ENCODE data around the gene NOL7. TPM values are rescaled to one million over a fixed set of nuclear protein-coding genes. Genes with fewer than 3 reads are reported as not detected.
A peak's percentile ranks its signal among the peaks of the same experiment; 100 is the strongest.

Gene NOL7
- total RNA-seq, 1 experiment from 2014 or later = 75.9 TPM

GRCh38 chr6:13624871-13625288 is 9.7 kb downstream of the NOL7 start:
- Histone ChIP-seq H3K79me2 (ENCODE audit: low read depth) (0 out of 2 replicates have a peak, but pooled peaks cover 4% of the 10 kb centered on the region), H3K4me1 (replicated peaks; ENCODE audit: insufficient read depth) (no peaks in the 10 kb centered on the region), H4K20me1 (ENCODE audit: insufficient read depth) (peaks cover 21% of the 10 kb centered on the region), H3K9me2 (ENCODE audit: insufficient read depth) (no peaks in the 10 kb centered on the region), H3K4me2 (no peak overlapping the region), H3K36me3 (ENCODE audit: low read depth) (peaks cover 64% of the 10 kb centered on the region), H3K27me3 (ENCODE audit: insufficient read depth, low read depth) (no peaks in the 10 kb centered on the region), H2AFZ (no peak overlapping the region), H3F3A (ENCODE audit: insufficient read depth, low read depth) (peaks cover 72% of the 10 kb centered on the region), H3K4me3 (no peak overlapping the region), H3K27ac (no peak overlapping the region), H3K9me3 (ENCODE audit: insufficient read depth, low read depth) (no peaks in the 10 kb centered on the region)
- BruUV-seq (replicated peaks) = no TSS peak
- DNase-seq = no peak
- POLR2A ChIA-PET (ENCODE audit: unreplicated experiment) = interaction anchor here (0.6 kb wide), 1 partner anchor 28 kb away, joined by 3 read pairs; no protein-coding TSS in a partner anchor
- intact Hi-C loops (cut with micrococcal nuclease; ENCODE audit: unreplicated experiment) = loop anchor here (10.0 kb wide), 1 partner anchor 440 kb away; no protein-coding TSS in a partner anchor
- CTCF ChIA-PET = interaction anchor here (1.0 kb wide), 1 partner anchor 11 kb away, joined by 3 read pairs; no protein-coding TSS in a partner anchor
- TF ChIP-seq CTCF (conservative IDR thresholded peaks at IDR 0.05) (peak; percentile 64), EZH2 (IDR thresholded peaks at IDR 0.05; ENCODE audit: low read depth) (no peak)

GRCh38 chr6:13629459-13630116 is 14.5 kb downstream of the NOL7 start:
- Histone ChIP-seq H3K36me3 (ENCODE audit: low read depth) (peaks cover 26% of the 10 kb centered on the region; the same call in 1 of the 2 replicates), H3K27ac (no peak overlapping the region), H3K4me2 (no peak overlapping the region), H3K9me2 (ENCODE audit: insufficient read depth) (no peaks in the 10 kb centered on the region), H3K9me3 (ENCODE audit: insufficient read depth, low read depth) (no peaks in the 10 kb centered on the region), H3K79me2 (ENCODE audit: low read depth) (0 out of 2 replicates have a peak, but pooled peaks cover 4% of the 10 kb centered on the region), H3K4me1 (replicated peaks; ENCODE audit: insufficient read depth) (no peaks in the 10 kb centered on the region), H2AFZ (no peak overlapping the region), H4K20me1 (ENCODE audit: insufficient read depth) (peaks cover 8% of the 10 kb centered on the region; the same call in 1 of the 2 replicates), H3K4me3 (no peak overlapping the region), H3K27me3 (ENCODE audit: insufficient read depth, low read depth) (no peaks in the 10 kb centered on the region), H3F3A (ENCODE audit: insufficient read depth, low read depth) (peaks cover 47% of the 10 kb centered on the region)
- ChIA-PET POLR2A (ENCODE audit: unreplicated experiment) (no interaction called here), CTCF (interaction anchor here (0.6 kb wide), 1 partner anchor 19 kb away, joined by 8 read pairs; no protein-coding TSS in a partner anchor)
- no peak for DNase-seq
- intact Hi-C loops (cut with micrococcal nuclease; ENCODE audit: unreplicated experiment) = loop anchor here (10.0 kb wide), 1 partner anchor 435 kb away; no protein-coding TSS in a partner anchor
- no peak for TF ChIP-seq CTCF (conservative IDR thresholded peaks at IDR 0.05)
- TF ChIP-seq EZH2 (IDR thresholded peaks at IDR 0.05; ENCODE audit: low read depth) = no peak
- BruUV-seq (replicated peaks) = no TSS peak

GRCh38 chr6:13630499-13630898 is 15.4 kb downstream of the NOL7 start:
- no peak for DNase-seq
- H3K27me3 ChIP-seq (ENCODE audit: insufficient read depth, low read depth) = no peaks in the 10 kb centered on the region
- POLR2A ChIA-PET (ENCODE audit: unreplicated experiment) = no interaction called here
- H2AFZ ChIP-seq = no peak overlapping the region
- 0 out of 2 replicates have a peak, but pooled peaks cover 6% of the 10 kb centered on the region for H4K20me1 ChIP-seq (ENCODE audit: insufficient read depth)
- intact Hi-C loops (cut with micrococcal nuclease; ENCODE audit: unreplicated experiment) = no loop called here
- CTCF ChIA-PET = interaction anchor here (0.7 kb wide), 1 partner anchor 157 kb away, joined by 4 read pairs; no protein-coding TSS in a partner anchor
- H3K4me2 ChIP-seq = no peak overlapping the region
- no peak overlapping the region for H3K4me3 ChIP-seq
- H3F3A ChIP-seq (ENCODE audit: insufficient read depth, low read depth) = peaks cover 39% of the 10 kb centered on the region
- no peak for TF ChIP-seq EZH2 (IDR thresholded peaks at IDR 0.05; ENCODE audit: low read depth)
- TF ChIP-seq CTCF (conservative IDR thresholded peaks at IDR 0.05) = no peak
- no peak overlapping the region for H3K27ac ChIP-seq
- no peaks in the 10 kb centered on the region for H3K4me1 ChIP-seq (replicated peaks; ENCODE audit: insufficient read depth)
- no TSS peak for BruUV-seq (replicated peaks)
- no peaks in the 10 kb centered on the region for H3K9me3 ChIP-seq (ENCODE audit: insufficient read depth, low read depth)
- 0 out of 2 replicates have a peak, but pooled peaks cover 4% of the 10 kb centered on the region for H3K79me2 ChIP-seq (ENCODE audit: low read depth)
- no peaks in the 10 kb centered on the region for H3K9me2 ChIP-seq (ENCODE audit: insufficient read depth)
- peaks cover 25% of the 10 kb centered on the region; the same call in 1 of the 2 replicates for H3K36me3 ChIP-seq (ENCODE audit: low read depth)

Data from PC-9 (cell line).